Aorta (tissue), 5 donors: ENCODE results near the gene ZBTB9. TPM values are rescaled to one million over a fixed set of nuclear protein-coding genes. Genes with fewer than 3 reads are reported as not detected.
"Not testable (repeated sequence)": the region's sequence is repeated elsewhere in the genome, so short reads cannot be mapped to it uniquely, and the experiment has no call there.

Experiments
- ATAC-seq: fragments of 200-7000 bp; cut with Tn5 transposase; one replicate; pipeline ENCODE4 v1.9.1; 2022; ENCODE audit warnings: moderate library complexity; ENCODE audit not compliant: low FRiP score
- DNase-seq, 2 donors: peaks; one replicate each; pipeline ENCODE4 v3.0.0-alpha.2; 2020
- H3K27ac ChIP-seq, 2 donors: one replicate each; pipeline ENCODE4 v1.5.1; 2013; ENCODE audit warnings: low read length in 2 of 2, mild to moderate bottlenecking in 2 of 2, moderate library complexity in 2 of 2, control low read depth in 1 of 2, inconsistent platforms in 1 of 2, low read depth in 1 of 2
- H3K27me3 ChIP-seq, 2 donors: one replicate each; pipeline ENCODE4 v1.6.1; 2013; ENCODE audit warnings: control low read depth in 1 of 2, low read length in 1 of 2, mild to moderate bottlenecking in 1 of 2, moderate library complexity in 1 of 2; ENCODE audit not compliant: insufficient read depth in 2 of 2, control insufficient read depth in 1 of 2
- H3K36me3 ChIP-seq, 2 donors: one replicate each; pipeline ENCODE4 v1.6.1; 2013; ENCODE audit warnings: control low read depth in 1 of 2, low read length in 1 of 2, mild to moderate bottlenecking in 1 of 2; ENCODE audit not compliant: insufficient read depth in 2 of 2, control insufficient read depth in 1 of 2
- H3K4me1 ChIP-seq, 2 donors: one replicate each; pipeline ENCODE4 v1.6.1; 2013; ENCODE audit warnings: low read length in 2 of 2, control low read depth in 1 of 2, mild to moderate bottlenecking in 1 of 2, moderate library complexity in 1 of 2; ENCODE audit not compliant: insufficient read depth in 2 of 2, control insufficient read depth in 1 of 2
- H3K4me3 ChIP-seq, 2 donors: one replicate each; pipeline ENCODE4 v1.5.1; 2013; ENCODE audit warnings: low read length in 2 of 2, control low read depth in 1 of 2, mild to moderate bottlenecking in 1 of 2
- H3K9me3 ChIP-seq: one replicate; pipeline ENCODE4 v1.6.1; 2013; ENCODE audit warnings: mild to moderate bottlenecking, low read length; ENCODE audit not compliant: control insufficient read depth
- WGBS, 2 donors: extraction: QIAGEN DNeasy Blood & Tissue Kit; methylation state at CpG; one replicate each; pipeline ENCODE4 v1.1.7; 2013; 5-methylcytosine and 5-hydroxymethylcytosine counted together
- intact Hi-C, 2 donors: fragments of 100-400 bp; cut with DNase I; formaldehyde crosslinking; loops; one replicate each; pipeline versions ENCODE4 v1.14.2 to v1.15.0; 2022
- polyA plus RNA-seq, 2 donors: library from polyadenylated mRNA; stranded (reverse); fragments of 200-250 nt; gene quantifications; one replicate each; pipeline ENCODE4 v1.2.3, GENCODE V29; 2013
- total RNA-seq, 2 donors: library from RNA; stranded (reverse); fragmentation: NEBNext Ultra II Directional; extraction: Animal tissue kit (Norgen Biotek cat#: 25700); gene quantifications; one replicate each; pipeline ENCODE4 v1.2.1, GENCODE V29; 2021
- donor health status: healthy with polysubstance abuse.
- donor health status: Bipolar disorder and iron deficiency.
- donor health status: DM: no; HTN: no; CAD: no.
- donor health status: DM: no; HTN: no; CAD: no.
- donor health status: DM: yes; HTN: yes; CAD: no.

Gene ZBTB9
- total and polyA plus RNA-seq, 4 donors: 1.4 to 4.2 (median 2.2) TPM

GRCh38 chr6:33466075-33466735 lies 11.8 kb downstream of the ZBTB9 start:
- H3K4me3 ChIP-seq: no peak overlapping the region
- DNase-seq (no peak), ATAC-seq (no peak)
- intact Hi-C loops: no loop called here
- no peak overlapping the region for H3K27ac ChIP-seq
- H3K9me3 ChIP-seq: no peaks in the 10 kb centered on the region
- no peaks in the 10 kb centered on the region for H3K4me1 ChIP-seq
- WGBS, 2 donors: 92 to 93% methylated on average over 4 of the region's 4 CpGs
- H3K36me3 ChIP-seq: no peaks in the 10 kb centered on the region
- H3K27me3 ChIP-seq: no peaks in the 10 kb centered on the region

GRCh38 chr6:33467091-33467490 lies 12.7 kb downstream of the ZBTB9 start:
- 75 to 78% methylated on average over 7 of the region's 7 CpGs for WGBS, 2 donors
- Histone ChIP-seq H3K9me3 (no peaks in the 10 kb centered on the region), H3K4me3 (no peak overlapping the region), H3K27ac (no peak overlapping the region), H3K27me3 (no peaks in the 10 kb centered on the region), H3K36me3 (no peaks in the 10 kb centered on the region), H3K4me1 (no peaks in the 10 kb centered on the region)
- intact Hi-C loops: no loop called here
- ATAC-seq (no peak), DNase-seq (no peak)

DNA sequence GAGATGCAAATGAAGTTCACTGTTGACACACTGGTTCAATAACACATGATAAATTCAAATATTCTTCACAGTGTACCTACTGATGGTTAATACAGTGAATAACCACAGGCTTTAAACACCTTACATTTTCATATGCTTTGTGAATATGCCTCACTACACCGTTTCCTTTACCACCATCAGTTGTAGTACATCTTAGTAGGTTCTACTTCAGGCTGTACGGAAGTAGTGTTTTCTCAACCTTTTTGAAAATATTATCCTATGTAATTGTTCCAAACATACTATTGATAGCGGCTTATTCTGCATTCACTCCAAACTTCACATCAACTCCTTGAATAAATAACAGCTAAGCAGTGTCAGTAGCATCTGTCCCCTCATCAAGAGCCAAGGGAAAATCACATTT lies 15.3 kb downstream of the ZBTB9 start:
- ATAC-seq (no peak), DNase-seq (no peak)
- no peaks in the 10 kb centered on the region for H3K4me1 ChIP-seq
- no peak overlapping the region for H3K27ac ChIP-seq
- 79 to 86% methylated on average over 3 of the region's 3 CpGs for WGBS, 2 donors
- H3K36me3 ChIP-seq: no peaks in the 10 kb centered on the region
- intact Hi-C loops: no loop called here
- no peak overlapping the region for H3K4me3 ChIP-seq
- H3K9me3 ChIP-seq: no peaks in the 10 kb centered on the region
- no peaks in the 10 kb centered on the region for H3K27me3 ChIP-seq

DNA sequence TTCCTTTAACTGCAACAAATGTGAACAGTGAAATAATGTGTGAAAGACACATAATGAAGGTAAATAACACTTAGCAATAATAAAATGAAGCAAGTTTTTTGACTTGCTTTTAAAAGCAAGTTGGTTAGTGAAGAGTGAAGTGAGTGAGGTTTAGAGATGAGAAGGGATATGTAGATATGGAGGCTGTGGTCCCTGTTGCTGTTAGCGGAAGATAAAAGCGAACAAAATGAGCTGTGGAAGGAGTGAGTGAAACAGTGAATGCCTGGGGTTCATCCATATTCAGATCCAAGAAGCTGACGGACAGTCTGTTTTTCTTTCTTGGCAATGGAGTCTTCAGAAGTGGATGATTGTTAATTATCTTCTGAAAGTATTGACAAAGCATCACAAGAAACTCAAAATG lies 23.5 kb downstream of the ZBTB9 start:
- intact Hi-C loops: no loop called here
- ATAC-seq: no peak

GRCh38 chr6:33481192-33481591 lies 26.8 kb downstream of the ZBTB9 start:
- H3K4me1 ChIP-seq: no peaks in the 10 kb centered on the region
- WGBS, 2 donors: 56% methylated on average over 1 of the region's 1 CpG
- H3K27ac ChIP-seq: no peak overlapping the region
- intact Hi-C loops: no loop called here
- H3K9me3 ChIP-seq: no peaks in the 10 kb centered on the region
- no peak overlapping the region for H3K4me3 ChIP-seq
- no peaks in the 10 kb centered on the region for H3K36me3 ChIP-seq
- DNase-seq (no peak), ATAC-seq (no peak)
- H3K27me3 ChIP-seq: no peaks in the 10 kb centered on the region

More for the DNA sequence above, 23.5 kb downstream of the ZBTB9 start:
- DNase-seq: no peak
- Histone ChIP-seq H3K27me3 (no peaks in the 10 kb centered on the region), H3K36me3 (no peaks in the 10 kb centered on the region), H3K9me3 (no peaks in the 10 kb centered on the region), H3K4me3 (no peak overlapping the region), H3K27ac (no peak overlapping the region), H3K4me1 (no peaks in the 10 kb centered on the region)
- 60 to 64% methylated on average over 3 of the region's 3 CpGs for WGBS, 2 donors

DNA sequence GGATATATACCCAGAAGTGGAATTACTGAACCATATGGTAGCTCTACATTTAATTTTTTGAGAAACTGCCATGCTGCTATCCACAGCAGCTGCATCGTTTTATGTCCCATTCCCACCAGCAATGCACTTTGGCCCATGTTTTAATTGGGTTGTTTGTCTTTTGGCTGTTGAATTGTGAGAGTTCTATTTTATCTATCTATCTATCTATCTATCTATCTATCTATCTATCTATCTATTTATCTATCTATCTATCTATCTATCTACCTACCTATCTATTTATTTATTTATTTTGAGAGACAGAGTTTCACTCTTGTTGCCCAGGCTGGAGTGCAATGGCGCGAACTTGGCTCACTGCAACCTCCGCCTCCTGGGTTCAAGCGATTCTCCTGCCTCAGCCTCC lies 28.2 kb downstream of the ZBTB9 start:
- 91 to 93% methylated on average over 5 of the region's 5 CpGs for WGBS, 2 donors
- H3K4me1 ChIP-seq, DNase-seq, H3K36me3 ChIP-seq, H3K9me3 ChIP-seq, H3K27ac ChIP-seq, intact Hi-C loops, H3K4me3 ChIP-seq, ATAC-seq, H3K27me3 ChIP-seq: not testable (repeated sequence)

DNA sequence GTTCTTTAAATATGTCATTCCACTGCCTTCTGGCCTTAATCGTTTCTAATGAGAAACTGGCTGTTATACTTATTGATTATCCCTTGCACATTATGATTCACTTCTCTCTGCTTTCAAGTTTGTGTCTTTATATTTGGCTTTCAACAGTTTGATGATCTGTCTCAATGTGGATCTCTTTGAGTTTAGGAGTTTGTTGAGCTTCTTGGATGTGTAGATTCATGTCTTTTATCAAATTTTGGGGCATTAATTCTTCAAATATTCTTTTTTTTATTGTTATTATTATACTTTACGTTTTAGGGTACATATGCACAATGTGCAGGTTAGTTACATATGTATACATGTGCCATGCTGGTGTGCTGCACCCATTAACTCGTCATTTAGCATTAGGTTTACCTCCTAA lies 29.3 kb downstream of the ZBTB9 start:
- Histone ChIP-seq H3K4me3 (no peak overlapping the region), H3K4me1 (no peaks in the 10 kb centered on the region), H3K9me3 (no peaks in the 10 kb centered on the region), H3K27me3 (no peaks in the 10 kb centered on the region), H3K36me3 (no peaks in the 10 kb centered on the region), H3K27ac (no peak overlapping the region)
- ATAC-seq (no peak), DNase-seq (no peak)
- WGBS, 2 donors: 63 to 65% methylated on average over 3 of the region's 3 CpGs
- intact Hi-C loops: no loop called here

GRCh38 chr6:33484673-33485262 lies 30.4 kb downstream of the ZBTB9 start:
- ATAC-seq, intact Hi-C loops: not testable (repeated sequence)

DNA sequence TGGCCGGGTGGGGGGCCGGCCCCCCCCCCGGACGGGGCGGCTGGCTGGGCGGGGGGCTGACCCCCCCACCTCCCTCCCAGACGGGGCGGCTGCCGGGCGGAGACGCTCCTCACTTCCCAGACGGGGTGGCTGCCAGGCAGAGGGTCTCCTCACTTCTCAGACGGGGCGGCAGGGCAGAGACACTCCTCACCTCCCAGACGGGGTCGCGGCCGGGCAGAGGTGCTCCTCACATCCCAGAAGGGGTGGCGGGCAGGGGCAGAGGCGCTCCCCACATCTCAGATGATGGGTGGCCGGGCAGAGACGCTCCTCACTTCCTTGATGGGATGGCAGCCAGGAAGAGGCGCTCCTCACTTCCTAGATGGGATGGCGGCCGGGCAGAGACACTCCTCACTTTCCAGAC lies 31.3 kb downstream of the ZBTB9 start:
- H3K27ac ChIP-seq, H3K36me3 ChIP-seq, H3K27me3 ChIP-seq, DNase-seq, H3K4me3 ChIP-seq, H3K4me1 ChIP-seq, intact Hi-C loops, H3K9me3 ChIP-seq, ATAC-seq: not testable (repeated sequence)
- WGBS, 2 donors: 84 to 90% methylated on average over 13 to 25 of the region's 25 CpGs

More at GRCh38 chr6:33484673-33485262, 30.4 kb downstream of the ZBTB9 start:
- not testable (repeated sequence) for H3K9me3 ChIP-seq, DNase-seq, H3K27ac ChIP-seq, H3K4me1 ChIP-seq, H3K27me3 ChIP-seq, H3K4me3 ChIP-seq, H3K36me3 ChIP-seq
- WGBS, 2 donors: 81 to 89% methylated on average over 3 of the region's 6 CpGs
